ENCODE results near the gene FKBP5. TPM values are rescaled to one million over a fixed set of nuclear protein-coding genes. Genes with fewer than 3 reads are reported as not detected.
"Not testable (repeated sequence)": the region's sequence is repeated elsewhere in the genome, so short reads cannot be mapped to it uniquely, and the experiment has no call there.

The FKBP5 gene
- total and polyA plus RNA-seq, 9 of the 15 experiments (the other 6 are each of a cell fraction or from before 2014, with no cell fraction given) = 32.7 to 151 (median 75.0) TPM

- POLR2A ChIA-PET = interaction anchor here (1.0 kb wide), 1 partner anchor 14 kb away, joined by 4 read pairs; no protein-coding TSS in a partner anchor
- CTCF ChIA-PET (ENCODE audit: low intra/inter-chr PET ratio) = interaction anchor here (0.6 kb wide), 1 partner anchor 11 kb away, joined by 4 read pairs; no protein-coding TSS in a partner anchor
Measured at GRCh38 chr6:35698430-35698829, 9.7 kb upstream of the FKBP5 start.

GRCh38 chr6:35694462-35694861, 5.7 kb upstream of the FKBP5 start:
- Histone ChIP-seq H3K36me3 (ENCODE audit: control insufficient read depth, insufficient read depth, low read length) (no peaks in the 10 kb centered on the region), H3K27me3 (ENCODE audit: control insufficient read depth in 2 of 2, insufficient read depth in 2 of 2, low read length in 2 of 2) (no peaks in the 10 kb centered on the region), H3K4me1 (replicated peaks in 1 of 2; ENCODE audit: control insufficient read depth in 2 of 2, insufficient read depth in 2 of 2, low read length in 2 of 2) (peaks cover 8% of the 10 kb centered on the region in 2 experiments; a peak in 3 of 5 replicates), H2AFZ (ENCODE audit: low read depth, low read length) (no peak overlapping the region), H3K9me1 (ENCODE audit: control insufficient read depth, insufficient read depth, low read length) (no peaks in the 10 kb centered on the region), H3K4me3 (no peak overlapping the region), H4K20me1 (replicated peaks; ENCODE audit: control insufficient read depth, insufficient read depth, low read length) (no peaks in the 10 kb centered on the region), H3K27ac (ENCODE audit: extremely low read depth, low read depth, low read length) (no peak overlapping the region), H3K9ac (ENCODE audit: insufficient read depth in 1 of 2, low read depth in 2 of 2, low read length in 2 of 2) (no peak overlapping the region), H3K9me3 (replicated peaks; ENCODE audit: control insufficient read depth, insufficient read depth, low read depth, low read length) (peaks cover 4% of the 10 kb centered on the region), H3K4me2 (ENCODE audit: insufficient read depth, low read length) (no peak overlapping the region), H3K79me2 (ENCODE audit: control insufficient read depth, insufficient read depth, low read length) (no peaks in the 10 kb centered on the region)
- in situ Hi-C loops (cut with MboI) = no loop called here
- 39% methylated on average over 2 of the region's 2 CpGs for WGBS (ENCODE audit: insufficient coverage, low coverage, missing lambda C conversion rate)
- peak; percentile 37 for FAIRE-seq
- ATAC-seq = peak; percentile 38; the same call in 2 of the 3 replicates
- CTCF ChIA-PET (ENCODE audit: low intra/inter-chr PET ratio) = no interaction called here
- BruUV-seq (replicated peaks) = no TSS peak
- intact Hi-C loops (cut with micrococcal nuclease) = no loop called here
- POLR2A ChIA-PET = interaction anchor here (0.9 kb wide), 1 partner anchor 19 kb away, joined by 3 read pairs; no protein-coding TSS in a partner anchor
- peak; percentile 58 to 63 (median 61) for DNase-seq (ENCODE audit: extremely low read depth in 1 of 4, low spot score in 3 of 4)
- no peak for TF ChIP-seq ERF (CRISPR knock-in tag; IDR thresholded peaks at IDR 0.05)
- no peak for TF ChIP-seq ZNF165 (CRISPR knock-in tag; IDR thresholded peaks at IDR 0.05; ENCODE audit: borderline replicate concordance)
- TF ChIP-seq ATF6 (CRISPR knock-in tag; IDR thresholded peaks at IDR 0.05) = no peak
- TF ChIP-seq U2AF1 (optimal IDR thresholded peaks at IDR 0.05; ENCODE audit: low read depth, low read length) = no peak
- TF ChIP-seq L3MBTL2 (IDR thresholded peaks at IDR 0.05) = no peak
- TF ChIP-seq POU5F1 (IDR thresholded peaks at IDR 0.05; ENCODE audit: borderline replicate concordance, low read depth, low read length, partially characterized antibody) = no peak
- peak; percentile 33; the same call in 1 of the 2 replicates for TF ChIP-seq TEAD4 (IDR thresholded peaks at IDR 0.05; ENCODE audit: low read length)
- TF ChIP-seq TEAD4 (CRISPR knock-in tag; IDR thresholded peaks at IDR 0.05; ENCODE audit: borderline replicate concordance) = no peak
- TF ChIP-seq TBP (optimal IDR thresholded peaks at IDR 0.05; ENCODE audit: low read depth, low read length) = no peak
- no peak for TF ChIP-seq CAMTA2 (CRISPR knock-in tag; conservative IDR thresholded peaks at IDR 0.05)
- no peak for TF ChIP-seq E2F6 (IDR thresholded peaks at IDR 0.05; ENCODE audit: borderline replicate concordance in 1 of 2, extremely low read depth in 1 of 2, insufficient read depth in 1 of 2, insufficient read length in 1 of 2, low read depth in 1 of 2, low read length in 1 of 2, poor library complexity in 1 of 2, severe bottlenecking in 1 of 2)
- TF ChIP-seq SMARCA5 (IDR thresholded peaks at IDR 0.05) = no peak
- TF ChIP-seq STAT5A (IDR thresholded peaks at IDR 0.05; ENCODE audit: borderline replicate concordance, low read length) = no peak

More at GRCh38 chr6:35698430-35698829, 9.7 kb upstream of the FKBP5 start:
- H3K9ac ChIP-seq (ENCODE audit: insufficient read depth in 1 of 2, low read depth in 2 of 2, low read length in 2 of 2); DNase-seq (ENCODE audit: extremely low read depth in 1 of 4, low spot score in 3 of 4); H3K27ac ChIP-seq (ENCODE audit: extremely low read depth, low read depth, low read length); H3K4me3 ChIP-seq; intact Hi-C loops (cut with micrococcal nuclease); in situ Hi-C loops (cut with MboI); H3K79me2 ChIP-seq (ENCODE audit: control insufficient read depth, insufficient read depth, low read length); H3K9me3 ChIP-seq (replicated peaks; ENCODE audit: control insufficient read depth, insufficient read depth, low read depth, low read length); H3K27me3 ChIP-seq (ENCODE audit: control insufficient read depth in 2 of 2, insufficient read depth in 2 of 2, low read length in 2 of 2); H4K20me1 ChIP-seq (replicated peaks; ENCODE audit: control insufficient read depth, insufficient read depth, low read length); FAIRE-seq; H3K36me3 ChIP-seq (ENCODE audit: control insufficient read depth, insufficient read depth, low read length); H3K4me2 ChIP-seq (ENCODE audit: insufficient read depth, low read length); ATAC-seq; BruUV-seq (replicated peaks); H3K9me1 ChIP-seq (ENCODE audit: control insufficient read depth, insufficient read depth, low read length): not testable (repeated sequence)
- TF ChIP-seq CEBPB (tag; IDR thresholded peaks at IDR 0.05) = peak; percentile 69
- peak; percentile 25 for TF ChIP-seq RBBP5 (IDR thresholded peaks at IDR 0.05; ENCODE audit: borderline replicate concordance, insufficient read depth, low read length, poor library complexity, severe bottlenecking)
- peak overlapping the region; percentile 76 for H2AFZ ChIP-seq (ENCODE audit: low read depth, low read length)
- WGBS (ENCODE audit: insufficient coverage, low coverage, missing lambda C conversion rate) = 72% methylated on average over 7 of the region's 7 CpGs
- H3K4me1 ChIP-seq (replicated peaks in 1 of 2; ENCODE audit: control insufficient read depth in 2 of 2, insufficient read depth in 2 of 2, low read length in 2 of 2) = peaks cover 15% of the 10 kb centered on the region in 2 experiments; a peak in 4 of 5 replicates
